Measurements from ENCODE around the gene SETD4.

DNA sequence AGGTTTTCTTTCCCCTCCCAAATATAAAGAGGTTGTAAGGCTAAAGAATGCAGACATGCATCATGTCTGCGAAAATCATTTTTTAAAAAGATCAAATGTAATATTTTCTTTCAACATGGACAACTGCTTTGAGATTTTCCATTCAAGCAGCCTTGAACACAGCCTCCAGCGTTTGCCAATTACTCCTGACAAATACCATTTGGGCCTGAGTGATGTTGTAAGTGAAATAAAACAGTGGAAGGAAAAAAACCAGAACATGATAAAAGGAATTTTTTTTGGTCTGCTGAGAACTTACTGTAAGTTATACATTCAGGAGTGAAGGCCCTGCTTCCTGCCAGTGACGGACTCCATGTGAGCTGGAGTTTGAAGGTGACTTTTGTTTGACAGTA, 37.2 kb downstream of the SETD4 start:
- TF ChIP-seq SUZ12 (IDR thresholded peaks at IDR 0.05; ENCODE audit: extremely low read depth, insufficient read depth, insufficient read length) (no peak), YY1 (IDR thresholded peaks at IDR 0.05; ENCODE audit: insufficient read depth, insufficient read length) (no peak)

Data from NT2/D1 (cell line).